ENCODE data around the gene SMOC1. TPM values are rescaled to one million over a fixed set of nuclear protein-coding genes. Genes with fewer than 3 reads are reported as not detected.

The SMOC1 gene
- total RNA-seq, 1 donor from 2014 or later = 2.0 TPM

DNA sequence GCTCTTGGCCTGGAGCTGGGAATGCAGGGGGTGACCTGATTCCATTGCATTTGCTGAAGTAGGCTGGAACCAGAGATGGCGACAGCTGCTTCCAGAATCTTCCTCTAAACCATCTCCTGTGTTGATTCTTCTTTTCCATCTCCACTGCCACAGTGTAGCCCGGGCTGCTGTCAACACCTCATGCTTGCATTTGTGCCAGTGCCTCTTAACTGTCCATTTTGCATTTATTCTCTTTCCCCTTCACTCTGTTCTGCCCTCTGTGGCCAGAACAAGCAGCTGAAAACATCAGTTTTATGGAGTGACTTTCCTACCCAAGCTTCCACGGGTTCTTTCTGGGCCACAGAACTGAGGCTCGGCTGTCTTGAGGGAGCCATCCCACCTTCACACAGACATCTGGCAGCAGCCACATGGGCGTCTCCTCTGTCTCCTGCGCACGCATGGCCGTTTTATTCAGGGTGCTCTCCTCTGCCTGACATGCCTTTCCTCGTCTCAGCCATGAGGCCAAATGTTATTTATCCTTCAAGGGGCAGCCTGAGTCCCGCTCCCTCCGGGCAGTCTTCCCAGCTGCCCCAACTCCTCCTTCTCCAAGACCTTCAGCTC, 51.7 kb downstream of the SMOC1 start:
- Mint-ChIP-seq H3K4me3 (ENCODE audit: unreplicated experiment) (no peak overlapping the region), H3K9me3 (ENCODE audit: unreplicated experiment) (no peaks in the 10 kb centered on the region), H3K27me3 (ENCODE audit: unreplicated experiment) (peaks cover 2% of the 10 kb centered on the region), H3K27ac (ENCODE audit: unreplicated experiment) (no peak overlapping the region), H3K36me3 (ENCODE audit: unreplicated experiment) (no peaks in the 10 kb centered on the region), H3K4me1 (ENCODE audit: unreplicated experiment) (no peaks in the 10 kb centered on the region)
- TF ChIP-seq CTCF (IDR thresholded peaks at IDR 0.05) = no peak
- no peak for DNase-seq (ENCODE audit: extremely low spot score, unreplicated experiment)

DNA sequence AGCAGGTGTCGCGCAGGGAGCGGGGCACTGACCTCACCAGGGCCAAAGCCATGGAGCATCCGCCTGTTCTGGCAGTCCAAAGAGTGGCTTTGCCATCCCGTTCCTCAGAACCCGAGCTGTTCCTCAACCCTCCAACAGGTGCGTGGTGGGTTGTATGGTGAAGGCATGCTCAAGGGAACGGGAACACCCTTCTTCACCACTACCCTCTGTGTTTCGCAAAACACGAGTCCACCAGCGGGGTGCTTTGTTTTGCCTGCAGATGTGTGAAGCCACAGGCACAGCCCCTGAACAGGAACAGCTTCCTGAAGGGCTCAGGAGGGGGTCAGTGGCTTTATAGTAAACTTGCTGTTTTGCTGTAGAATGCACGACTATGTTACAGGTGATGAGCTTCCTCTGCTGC, 52.7 kb downstream of the SMOC1 start:
- no peak for DNase-seq (ENCODE audit: extremely low spot score, unreplicated experiment)
- H3K36me3 Mint-ChIP-seq (ENCODE audit: unreplicated experiment) = no peaks in the 10 kb centered on the region
- H3K9me3 Mint-ChIP-seq (ENCODE audit: unreplicated experiment) = no peaks in the 10 kb centered on the region
- no peak for TF ChIP-seq CTCF (IDR thresholded peaks at IDR 0.05)
- no peak overlapping the region for H3K4me3 Mint-ChIP-seq (ENCODE audit: unreplicated experiment)
- H3K4me1 Mint-ChIP-seq (ENCODE audit: unreplicated experiment) = no peaks in the 10 kb centered on the region
- no peak overlapping the region for H3K27ac Mint-ChIP-seq (ENCODE audit: unreplicated experiment)
- H3K27me3 Mint-ChIP-seq (ENCODE audit: unreplicated experiment) = no peaks in the 10 kb centered on the region

- no peak for TF ChIP-seq CTCF (IDR thresholded peaks at IDR 0.05)
- Mint-ChIP-seq H3K9me3 (ENCODE audit: unreplicated experiment) (no peaks in the 10 kb centered on the region), H3K27ac (ENCODE audit: unreplicated experiment) (no peak overlapping the region), H3K36me3 (ENCODE audit: unreplicated experiment) (no peaks in the 10 kb centered on the region), H3K4me1 (ENCODE audit: unreplicated experiment) (no peaks in the 10 kb centered on the region), H3K4me3 (ENCODE audit: unreplicated experiment) (no peak overlapping the region), H3K27me3 (ENCODE audit: unreplicated experiment) (no peaks in the 10 kb centered on the region)
- DNase-seq (ENCODE audit: extremely low spot score, unreplicated experiment) = no peak
These were observed 53.2 kb downstream of the SMOC1 start for GRCh38 chr14:69932391-69932790.

DNA sequence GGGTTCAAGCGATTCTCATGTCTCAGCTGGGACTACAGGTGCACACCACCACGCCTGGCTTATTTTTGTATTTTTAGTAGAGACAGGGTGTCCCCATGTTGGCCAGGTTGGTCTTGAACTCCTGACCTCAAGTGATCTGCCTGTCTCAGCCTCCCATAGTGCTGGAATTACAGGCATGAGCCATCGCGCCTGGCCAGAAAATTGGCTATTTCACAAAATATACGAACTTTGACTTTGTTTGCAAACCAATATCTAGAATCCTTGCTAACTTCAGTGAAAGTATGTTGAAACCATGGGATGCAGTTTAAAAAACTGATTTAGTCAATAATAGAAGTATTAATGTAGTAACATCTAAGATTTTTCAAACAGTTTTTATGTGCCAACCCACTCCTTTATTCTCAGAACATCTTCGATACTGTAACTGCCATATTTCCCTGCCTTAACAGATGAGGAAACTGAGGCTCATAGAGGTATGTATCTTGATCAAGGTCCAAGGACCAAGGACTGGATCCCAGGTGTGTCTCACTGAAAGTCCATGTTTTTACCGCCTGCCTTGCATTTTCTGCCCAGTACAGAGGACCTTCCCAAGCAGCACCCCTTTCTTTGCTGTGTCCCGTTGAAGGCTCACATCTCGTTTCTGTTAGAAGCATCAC, 54.5 kb downstream of the SMOC1 start:
- no peak overlapping the region for H3K27ac Mint-ChIP-seq (ENCODE audit: unreplicated experiment)
- TF ChIP-seq CTCF (IDR thresholded peaks at IDR 0.05) = no peak
- H3K36me3 Mint-ChIP-seq (ENCODE audit: unreplicated experiment) = no peaks in the 10 kb centered on the region

GRCh38 chr14:69937367-69938081, 58.3 kb downstream of the SMOC1 start:
- Mint-ChIP-seq H3K9me3 (ENCODE audit: unreplicated experiment) (no peaks in the 10 kb centered on the region), H3K27ac (ENCODE audit: unreplicated experiment) (no peak overlapping the region), H3K4me3 (ENCODE audit: unreplicated experiment) (no peak overlapping the region), H3K27me3 (ENCODE audit: unreplicated experiment) (peaks cover 6% of the 10 kb centered on the region), H3K36me3 (ENCODE audit: unreplicated experiment) (no peaks in the 10 kb centered on the region), H3K4me1 (ENCODE audit: unreplicated experiment) (no peaks in the 10 kb centered on the region)
- TF ChIP-seq CTCF (IDR thresholded peaks at IDR 0.05) = no peak
- no peak for DNase-seq (ENCODE audit: extremely low spot score, unreplicated experiment)

More for the DNA sequence above, 54.5 kb downstream of the SMOC1 start:
- H3K9me3 Mint-ChIP-seq (ENCODE audit: unreplicated experiment) = no peaks in the 10 kb centered on the region
- H3K4me1 Mint-ChIP-seq (ENCODE audit: unreplicated experiment) = no peaks in the 10 kb centered on the region
- peaks cover 3% of the 10 kb centered on the region for H3K27me3 Mint-ChIP-seq (ENCODE audit: unreplicated experiment)
- no peak for DNase-seq (ENCODE audit: extremely low spot score, unreplicated experiment)
- H3K4me3 Mint-ChIP-seq (ENCODE audit: unreplicated experiment) = no peak overlapping the region
